Body of pancreas (tissue), 4 donors: ENCODE measurements around the gene RGPD8. TPM values are rescaled to one million over a fixed set of nuclear protein-coding genes. Genes with fewer than 3 reads are reported as not detected.

Experiments used
- ATAC-seq: fragments of 150-250 bp; one replicate; pipeline ENCODE4 v1.9.1; 2016
- DNase-seq, 4 donors: peaks; one replicate each; pipeline ENCODE4 v3.0.0-alpha.2; 2019
- H3K27ac ChIP-seq, 4 donors: fragments of 200-600 bp; sonication (generic); 1 replicate in 3 of 4; 2 replicates in 1 of 4; pipeline versions ENCODE4 v1.5.1 to v1.6.1; 2016 to 2019; ENCODE audit warnings: mild to moderate bottlenecking in 1 of 4, mixed read lengths in 1 of 4, moderate library complexity in 1 of 4
- H3K27me3 ChIP-seq, 2 donors: fragments of 200-600 bp; sonication (generic); one replicate each; pipeline ENCODE4 v1.6.0; 2016; ENCODE audit warnings: mild to moderate bottlenecking in 1 of 2
- H3K36me3 ChIP-seq, 2 donors: fragments of 200-600 bp; sonication (generic); replicated peaks in 1 of 2; 2 replicates each; pipeline ENCODE4 v1.5.1; 2016; ENCODE audit warnings: low read depth in 2 of 2; ENCODE audit not compliant: insufficient read depth in 1 of 2
- H3K4me1 ChIP-seq: fragments of 200-600 bp; sonication (generic); one replicate; pipeline ENCODE4 v1.6.0; 2016
- H3K4me3 ChIP-seq, 2 donors: fragments of 200-600 bp; sonication (generic); 1 replicate in 1 of 2; 2 replicates in 1 of 2; pipeline ENCODE4 v1.5.1; 2016 to 2019
- H3K9me3 ChIP-seq, 3 donors: fragments of 200-600 bp; sonication (generic); 1 replicate in 2 of 3; 2 replicates in 1 of 3; pipeline ENCODE4 v1.5.1; 2016
- POLR2A ChIP-seq, 3 donors: fragments of 450-650 bp; IDR thresholded peaks; one replicate each; pipeline ENCODE4 v1.6.1; 2016; ENCODE audit warnings: antibody characterized with exemption in 3 of 3, mild to moderate bottlenecking in 2 of 3
- WGBS, 2 donors: methylation state at CpG; one replicate each; pipeline ENCODE4 v1.1.5; 2017; 5-methylcytosine and 5-hydroxymethylcytosine counted together
- intact Hi-C: fragments of 100-400 bp; cut with DNase I; formaldehyde crosslinking; loops from one replicate; pipeline ENCODE4 v1.15.1; 2023
- total RNA-seq, 2 donors: library from RNA; depleted of rRNA; stranded (reverse); fragments of >200 nt; gene quantifications; one replicate each; pipeline ENCODE4 v1.1.0, GENCODE V29; 2016
- TF ChIP-seq, protein P1 (sequence below), 7 experiments: fragments of 450-650 bp in 4 of 7; fragments of 200-600 bp in 3 of 7; sonication (generic) in 3 of 7; IDR thresholded peaks; one replicate each; pipeline ENCODE4 v1.5.1; 2016 to 2019; ENCODE audit warnings: antibody characterized with exemption in 7 of 7

RGPD8 gene
- total RNA-seq, 2 donors from 2014 or later, result 19.7 to 22.7 TPM

- WGBS, 2 donors, result 88 to 94% methylated on average over 1 of the region's 1 CpG
- Histone ChIP-seq H3K27me3 (no peaks in the 10 kb centered on the region), H3K36me3 (no peaks in the 10 kb centered on the region), H3K9me3 (no peaks in the 10 kb centered on the region), H3K27ac (no peak overlapping the region), H3K4me3 (no peak overlapping the region), H3K4me1 (no peaks in the 10 kb centered on the region)
- TF ChIP-seq POLR2A (IDR thresholded peaks at IDR 0.05), result no peak
- TF ChIP-seq, protein P1, sequence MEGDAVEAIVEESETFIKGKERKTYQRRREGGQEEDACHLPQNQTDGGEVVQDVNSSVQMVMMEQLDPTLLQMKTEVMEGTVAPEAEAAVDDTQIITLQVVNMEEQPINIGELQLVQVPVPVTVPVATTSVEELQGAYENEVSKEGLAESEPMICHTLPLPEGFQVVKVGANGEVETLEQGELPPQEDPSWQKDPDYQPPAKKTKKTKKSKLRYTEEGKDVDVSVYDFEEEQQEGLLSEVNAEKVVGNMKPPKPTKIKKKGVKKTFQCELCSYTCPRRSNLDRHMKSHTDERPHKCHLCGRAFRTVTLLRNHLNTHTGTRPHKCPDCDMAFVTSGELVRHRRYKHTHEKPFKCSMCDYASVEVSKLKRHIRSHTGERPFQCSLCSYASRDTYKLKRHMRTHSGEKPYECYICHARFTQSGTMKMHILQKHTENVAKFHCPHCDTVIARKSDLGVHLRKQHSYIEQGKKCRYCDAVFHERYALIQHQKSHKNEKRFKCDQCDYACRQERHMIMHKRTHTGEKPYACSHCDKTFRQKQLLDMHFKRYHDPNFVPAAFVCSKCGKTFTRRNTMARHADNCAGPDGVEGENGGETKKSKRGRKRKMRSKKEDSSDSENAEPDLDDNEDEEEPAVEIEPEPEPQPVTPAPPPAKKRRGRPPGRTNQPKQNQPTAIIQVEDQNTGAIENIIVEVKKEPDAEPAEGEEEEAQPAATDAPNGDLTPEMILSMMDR (IDR thresholded peaks at IDR 0.05), result no peak
- intact Hi-C loops, result no loop called here
- no peak for ATAC-seq
- no peak for DNase-seq
Observed at GRCh38 chr2:112343827-112344585, 89.4 kb downstream of the RGPD8 start.

DNA sequence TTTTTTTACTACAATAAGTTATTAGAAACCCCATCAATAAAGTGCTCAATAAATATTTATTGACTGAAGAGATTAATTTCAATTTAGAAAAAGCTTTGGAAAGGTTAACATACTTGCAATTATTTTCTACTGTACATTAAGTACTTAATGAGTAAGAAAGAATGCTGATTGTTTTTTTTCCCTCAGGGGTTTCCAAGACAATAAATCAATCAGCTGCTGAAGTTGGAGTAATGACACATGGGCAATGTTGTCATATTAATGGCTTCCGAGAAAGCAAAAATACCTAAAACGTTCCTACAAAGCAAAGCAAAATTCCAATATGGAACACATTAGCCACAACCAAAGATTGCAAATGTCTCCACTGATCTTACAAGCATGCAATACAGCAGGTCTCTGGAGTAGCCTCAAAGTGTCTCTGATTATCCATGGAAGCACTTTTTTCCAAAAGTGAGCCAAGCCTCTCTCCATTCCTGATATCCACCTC is 91.3 kb downstream of the RGPD8 start:
- Histone ChIP-seq H3K27me3 (no peaks in the 10 kb centered on the region), H3K9me3 (no peaks in the 10 kb centered on the region), H3K36me3 (no peaks in the 10 kb centered on the region), H3K27ac (no peak overlapping the region), H3K4me3 (no peak overlapping the region), H3K4me1 (no peaks in the 10 kb centered on the region)
- intact Hi-C loops, result no loop called here
- TF ChIP-seq, protein P1 (IDR thresholded peaks at IDR 0.05), result no peak
- no peak for TF ChIP-seq POLR2A (IDR thresholded peaks at IDR 0.05)
- 65% methylated on average over 2 of the region's 2 CpGs for WGBS, 2 donors
- ATAC-seq, result no peak
- DNase-seq, result no peak

GRCh38 chr2:112340475-112341267 is 92.8 kb downstream of the RGPD8 start:
- DNase-seq, result no peak
- no peak for ATAC-seq
- intact Hi-C loops, result no loop called here
- no peaks in the 10 kb centered on the region for H3K9me3 ChIP-seq
- TF ChIP-seq POLR2A (IDR thresholded peaks at IDR 0.05), result no peak
- TF ChIP-seq, protein P1 (IDR thresholded peaks at IDR 0.05), result no peak
- H3K27ac ChIP-seq, result no peak overlapping the region
- 80 to 91% methylated on average over 9 of the region's 9 CpGs for WGBS, 2 donors
- H3K4me3 ChIP-seq, result no peak overlapping the region
- H3K4me1 ChIP-seq, result no peaks in the 10 kb centered on the region
- H3K27me3 ChIP-seq, result no peaks in the 10 kb centered on the region
- no peaks in the 10 kb centered on the region for H3K36me3 ChIP-seq

- Histone ChIP-seq H3K27ac (no peak overlapping the region), H3K27me3 (no peaks in the 10 kb centered on the region), H3K4me1 (no peaks in the 10 kb centered on the region), H3K4me3 (no peak overlapping the region), H3K9me3 (no peaks in the 10 kb centered on the region), H3K36me3 (no peaks in the 10 kb centered on the region)
- intact Hi-C loops, result no loop called here
- ATAC-seq (no peak), DNase-seq (no peak)
- no peak for TF ChIP-seq POLR2A (IDR thresholded peaks at IDR 0.05)
- TF ChIP-seq, protein P1 (IDR thresholded peaks at IDR 0.05), result no peak
- 34 to 39% methylated on average over 2 of the region's 2 CpGs for WGBS, 2 donors
Observed at GRCh38 chr2:112339986-112340385, 93.5 kb downstream of the RGPD8 start.
